ENCODE data around the gene IGF2R.

DNA sequence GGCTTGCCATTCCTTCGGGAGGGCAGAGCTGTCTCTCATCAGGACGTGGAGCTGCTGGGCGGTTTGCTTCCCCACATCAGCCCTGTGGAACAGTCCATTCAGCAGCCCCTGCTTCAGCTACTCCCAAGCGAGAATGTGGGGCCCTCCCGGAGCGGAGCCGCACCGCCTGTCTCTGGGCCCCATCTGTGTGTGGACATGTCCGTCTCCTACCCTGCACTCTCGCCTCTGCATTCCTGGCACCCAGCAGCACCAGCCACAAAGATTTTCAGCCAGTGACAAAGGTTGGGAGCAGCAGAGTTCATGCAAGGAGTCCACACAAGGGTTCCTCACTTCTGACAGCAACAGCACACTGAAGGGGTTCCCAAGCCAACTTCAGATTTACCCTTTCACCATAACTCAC is 123.7 kb downstream of the IGF2R start:
- TF ChIP-seq, protein P1, sequence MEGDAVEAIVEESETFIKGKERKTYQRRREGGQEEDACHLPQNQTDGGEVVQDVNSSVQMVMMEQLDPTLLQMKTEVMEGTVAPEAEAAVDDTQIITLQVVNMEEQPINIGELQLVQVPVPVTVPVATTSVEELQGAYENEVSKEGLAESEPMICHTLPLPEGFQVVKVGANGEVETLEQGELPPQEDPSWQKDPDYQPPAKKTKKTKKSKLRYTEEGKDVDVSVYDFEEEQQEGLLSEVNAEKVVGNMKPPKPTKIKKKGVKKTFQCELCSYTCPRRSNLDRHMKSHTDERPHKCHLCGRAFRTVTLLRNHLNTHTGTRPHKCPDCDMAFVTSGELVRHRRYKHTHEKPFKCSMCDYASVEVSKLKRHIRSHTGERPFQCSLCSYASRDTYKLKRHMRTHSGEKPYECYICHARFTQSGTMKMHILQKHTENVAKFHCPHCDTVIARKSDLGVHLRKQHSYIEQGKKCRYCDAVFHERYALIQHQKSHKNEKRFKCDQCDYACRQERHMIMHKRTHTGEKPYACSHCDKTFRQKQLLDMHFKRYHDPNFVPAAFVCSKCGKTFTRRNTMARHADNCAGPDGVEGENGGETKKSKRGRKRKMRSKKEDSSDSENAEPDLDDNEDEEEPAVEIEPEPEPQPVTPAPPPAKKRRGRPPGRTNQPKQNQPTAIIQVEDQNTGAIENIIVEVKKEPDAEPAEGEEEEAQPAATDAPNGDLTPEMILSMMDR (conservative IDR thresholded peaks at IDR 0.05; ENCODE audit: low read depth, low read length) = no peak
- TF ChIP-seq EZH2phosphoT487 (IDR thresholded peaks at IDR 0.05; ENCODE audit: borderline replicate concordance, low read length) = no peak
- TF ChIP-seq EZH2 (IDR thresholded peaks at IDR 0.05; ENCODE audit: low read length, unreplicated experiment) = no peak
